GM23338 (cell line): ENCODE results near the gene CAPS. TPM values are rescaled to one million over a fixed set of nuclear protein-coding genes. Genes with fewer than 3 reads are reported as not detected.

ENCODE experiments used
- ATAC-seq: fragments of 200-7000 bp; cut with Tn5 transposase; 3 replicates; pipeline ENCODE4 v1.9.1; 2020
- DNase-seq: peaks from one replicate; pipeline ENCODE4 v3.0.0-alpha.2; 2015; ENCODE audit warnings: low spot score
- H2AFZ ChIP-seq: fragments of 200-600 bp; sonication (generic); 2 replicates; pipeline ENCODE4 v1.8.0; 2016; ENCODE audit warnings: antibody characterized with exemption, mild to moderate bottlenecking, moderate library complexity
- H3F3A ChIP-seq: fragments of 200-600 bp; sonication (generic); replicated peaks from 2 replicates; pipeline ENCODE4 v1.8.0; 2017; ENCODE audit warnings: antibody characterized with exemption, mixed run types, low read depth
- H3K27ac ChIP-seq: fragments of 200-600 bp; sonication (generic); 2 replicates; pipeline ENCODE4 v1.6.1; 2016; ENCODE audit warnings: low read depth
- H3K27me3 ChIP-seq: fragments of 200-600 bp; sonication (generic); 2 replicates; pipeline ENCODE4 v1.8.0; 2016; ENCODE audit warnings: mild to moderate bottlenecking, mixed run types, moderate library complexity; ENCODE audit not compliant: insufficient read depth
- H3K36me3 ChIP-seq: fragments of 200-600 bp; sonication (generic); 2 replicates; pipeline ENCODE4 v1.8.0; 2016; ENCODE audit warnings: mild to moderate bottlenecking; ENCODE audit not compliant: insufficient read depth
- H3K4me1 ChIP-seq: fragments of 200-600 bp; sonication (generic); 2 replicates; pipeline ENCODE4 v1.8.0; 2016; ENCODE audit warnings: mild to moderate bottlenecking, moderate library complexity; ENCODE audit not compliant: insufficient read depth
- H3K4me2 ChIP-seq: fragments of 200-600 bp; sonication (generic); 2 replicates; pipeline ENCODE4 v1.7.1; 2017; ENCODE audit warnings: mixed run types
- H3K4me3 ChIP-seq: fragments of 200-600 bp; sonication (generic); 2 replicates; pipeline ENCODE4 v1.6.1; 2016; ENCODE audit warnings: mixed run types
- H3K79me2 ChIP-seq: fragments of 200-600 bp; sonication (generic); replicated peaks from 2 replicates; pipeline ENCODE4 v1.8.0; 2017; ENCODE audit warnings: mild to moderate bottlenecking; ENCODE audit not compliant: insufficient read depth
- H3K9me2 ChIP-seq: fragments of 200-600 bp; sonication (generic); 2 replicates; pipeline ENCODE4 v1.8.0; 2017; ENCODE audit not compliant: insufficient read depth
- H4K20me1 ChIP-seq: fragments of 200-600 bp; sonication (generic); replicated peaks from 2 replicates; pipeline ENCODE4 v1.8.0; 2017; ENCODE audit warnings: mild to moderate bottlenecking; ENCODE audit not compliant: insufficient read depth
- H3K27ac Mint-ChIP-seq: 2 replicates; pipeline ENCODE4 v1.8.0; 2020; ENCODE audit warnings: inconsistent platforms, mild to moderate bottlenecking, moderate library complexity, mixed read lengths
- H3K27me3 Mint-ChIP-seq: 3 replicates; pipeline ENCODE4 v1.8.0; 2022; ENCODE audit warnings: low read depth, mild to moderate bottlenecking, moderate library complexity, mixed read lengths, inconsistent platforms; ENCODE audit not compliant: insufficient read depth, poor library complexity
- H3K36me3 Mint-ChIP-seq: 3 replicates; pipeline ENCODE4 v1.8.0; 2021; ENCODE audit warnings: low read depth, mild to moderate bottlenecking, inconsistent platforms, moderate library complexity, mixed read lengths
- H3K4me1 Mint-ChIP-seq: 3 replicates; pipeline ENCODE4 v1.8.0; 2020; ENCODE audit warnings: mild to moderate bottlenecking, inconsistent platforms, mixed read lengths
- H3K4me3 Mint-ChIP-seq: 3 replicates; pipeline ENCODE4 v1.8.0; 2021; ENCODE audit warnings: moderate library complexity, mild to moderate bottlenecking, inconsistent platforms, mixed read lengths
- H3K9me3 Mint-ChIP-seq: 3 replicates; pipeline ENCODE4 v1.8.0; 2020; ENCODE audit warnings: moderate library complexity, mild to moderate bottlenecking, inconsistent platforms, mixed read lengths
- CREB1 ChIP-seq: fragments of 250-450 bp; sonication (Bioruptor Pico); IDR thresholded peaks from 2 replicates; pipeline ENCODE4 v1.5.0; 2020; ENCODE audit warnings: low read depth, mild to moderate bottlenecking, moderate library complexity
- CTCF ChIP-seq, 2 experiments: fragments of 200-600 bp in 1 of 2; sonication (generic) in 1 of 2; conservative IDR thresholded peaks; 2 replicates each; pipeline versions ENCODE4 v1.5.1 to v1.6.1; 2016 to 2017; ENCODE audit warnings: antibody characterized with exemption in 2 of 2, low read depth in 2 of 2, mild to moderate bottlenecking in 2 of 2, moderate library complexity in 1 of 2
- ETS1 ChIP-seq: IDR thresholded peaks from 2 replicates; pipeline ENCODE4 v1.6.1; 2016; ENCODE audit warnings: antibody characterized with exemption
- EZH2 ChIP-seq: fragments of 200-600 bp; sonication (generic); IDR thresholded peaks from one replicate; pipeline ENCODE4 v1.8.0; 2017; ENCODE audit warnings: antibody characterized with exemption, mild to moderate bottlenecking, low read depth; ENCODE audit not compliant: unreplicated experiment
- EZH2phosphoT487 ChIP-seq: fragments of 200-600 bp; sonication (generic); IDR thresholded peaks from one replicate; pipeline ENCODE4 v1.8.1; 2018; ENCODE audit warnings: antibody characterized with exemption; ENCODE audit not compliant: unreplicated experiment
- NANOG ChIP-seq: IDR thresholded peaks from 2 replicates; pipeline ENCODE4 v1.6.1; 2016; ENCODE audit warnings: antibody characterized with exemption, borderline replicate concordance
- REST ChIP-seq: IDR thresholded peaks from one replicate; pipeline ENCODE4 v1.6.1; 2018; ENCODE audit warnings: antibody characterized with exemption; ENCODE audit not compliant: unreplicated experiment
- STAT1 ChIP-seq: IDR thresholded peaks from one replicate; pipeline ENCODE4 v1.6.1; 2016; ENCODE audit warnings: antibody characterized with exemption; ENCODE audit not compliant: unreplicated experiment
- ZNF114 ChIP-seq: fragments of 250-450 bp; sonication (Bioruptor Pico); IDR thresholded peaks from 2 replicates; pipeline ENCODE4 v1.5.0; 2020; ENCODE audit warnings: mild to moderate bottlenecking, moderate library complexity
- polyA plus RNA-seq: library from polyadenylated mRNA; unstranded; fragments of >200 nt; fragmentation: Nextera tagmentation; extraction: Ambion mirVana; gene quantifications from 2 replicates; pipeline ENCODE4 v1.2.1, GENCODE V29; 2016
- total RNA-seq: library from RNA; depleted of rRNA; stranded (reverse); fragments of >200 nt; shearing (Covaris generic); gene quantifications from 2 replicates; pipeline ENCODE4 v1.2.3, GENCODE V29; 2014

CAPS gene
- total and polyA plus RNA-seq, 2 experiments from 2014 or later: 1.5 to 3.2 TPM

DNA sequence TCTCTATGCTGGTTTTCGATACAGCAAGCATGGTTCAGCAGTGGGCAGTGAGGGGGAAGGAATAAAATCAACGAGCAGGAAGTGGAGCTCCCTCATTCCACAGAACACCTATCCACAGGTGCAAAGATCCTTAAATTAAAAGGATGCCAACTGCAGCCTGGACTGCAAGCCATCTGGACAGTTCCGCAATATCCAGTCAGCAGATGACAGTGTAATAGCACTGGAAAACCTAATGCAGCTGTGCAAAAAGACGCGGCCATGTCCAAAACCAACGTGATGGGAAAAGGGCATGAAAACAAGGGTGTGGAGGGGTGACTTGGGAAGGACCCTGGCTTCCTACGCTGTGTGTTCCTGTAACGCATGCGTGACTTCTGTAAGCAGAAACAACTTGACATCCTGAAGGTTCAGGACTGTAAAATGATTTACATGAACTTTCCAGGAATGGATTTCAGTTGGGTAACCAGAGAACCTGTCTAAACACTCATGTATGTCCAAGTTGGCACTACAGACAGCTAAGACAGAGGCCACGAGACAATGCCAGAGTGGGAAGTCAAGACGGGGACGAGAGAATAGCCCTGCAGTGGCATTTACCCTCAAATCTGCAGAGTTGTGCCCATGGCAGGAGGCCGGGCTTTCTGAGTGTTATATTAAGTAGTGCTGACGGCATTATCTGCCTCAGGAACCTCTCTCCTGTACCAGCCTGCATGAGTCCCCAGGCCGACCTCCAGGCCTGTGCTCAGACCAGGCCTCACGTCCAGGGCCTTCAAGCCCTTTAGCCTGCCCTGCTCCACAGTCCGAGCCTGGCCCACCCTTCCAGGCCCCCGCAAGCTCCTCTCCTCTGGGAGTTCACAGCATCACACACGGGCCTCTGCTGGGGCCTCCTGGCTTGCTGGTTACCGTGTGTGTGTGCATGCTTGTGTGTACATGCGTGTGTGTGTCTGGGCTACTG, 26.5 kb downstream of the CAPS start:
- Mint-ChIP-seq H3K27me3 (peaks cover 19% of the 10 kb centered on the region), H3K9me3 (no peaks in the 10 kb centered on the region), H3K4me3 (no peak overlapping the region), H3K36me3 (peaks cover 38% of the 10 kb centered on the region), H3K4me1 (peaks cover 29% of the 10 kb centered on the region), H3K27ac (no peak overlapping the region)
- no peaks in the 10 kb centered on the region for H3K4me1 ChIP-seq
- DNase-seq: no peak
- no peaks in the 10 kb centered on the region for H3K27me3 ChIP-seq
- no peak overlapping the region for H3K27ac ChIP-seq
- H3K79me2 ChIP-seq: peaks cover 75% of the 10 kb centered on the region
- peaks cover 8% of the 10 kb centered on the region; the same call in 1 of the 2 replicates for H3K36me3 ChIP-seq
- no peak overlapping the region for H3K4me2 ChIP-seq
- H2AFZ ChIP-seq: no peak overlapping the region
- H3K4me3 ChIP-seq: no peak overlapping the region
- no peak for ATAC-seq
- H4K20me1 ChIP-seq: peaks cover 25% of the 10 kb centered on the region
- TF ChIP-seq STAT1: no peak
- TF ChIP-seq REST: no peak
- no peak for TF ChIP-seq CTCF (conservative IDR thresholded peaks at IDR 0.05; ENCODE audit: low read depth in 2 of 2)
- no peak for TF ChIP-seq EZH2phosphoT487
- no peak for TF ChIP-seq EZH2
- no peak for TF ChIP-seq CREB1 (CRISPR knock-in tag)
- TF ChIP-seq ZNF114 (CRISPR knock-in tag): no peak
- no peak for TF ChIP-seq NANOG
- no peak for TF ChIP-seq ETS1
- no peaks in the 10 kb centered on the region for H3K9me2 ChIP-seq
- no peaks in the 10 kb centered on the region for H3F3A ChIP-seq
